HG02885 (cell line): ENCODE data around the gene TMEM121.

Experiments
- ATAC-seq: cut with Tn5 transposase; IDR thresholded peaks from one replicate; pipeline ENCODE4 v1.9.1; 2021; ENCODE audit warnings: mild to moderate bottlenecking; ENCODE audit not compliant: unreplicated experiment, poor library complexity

The TMEM121 gene

DNA sequence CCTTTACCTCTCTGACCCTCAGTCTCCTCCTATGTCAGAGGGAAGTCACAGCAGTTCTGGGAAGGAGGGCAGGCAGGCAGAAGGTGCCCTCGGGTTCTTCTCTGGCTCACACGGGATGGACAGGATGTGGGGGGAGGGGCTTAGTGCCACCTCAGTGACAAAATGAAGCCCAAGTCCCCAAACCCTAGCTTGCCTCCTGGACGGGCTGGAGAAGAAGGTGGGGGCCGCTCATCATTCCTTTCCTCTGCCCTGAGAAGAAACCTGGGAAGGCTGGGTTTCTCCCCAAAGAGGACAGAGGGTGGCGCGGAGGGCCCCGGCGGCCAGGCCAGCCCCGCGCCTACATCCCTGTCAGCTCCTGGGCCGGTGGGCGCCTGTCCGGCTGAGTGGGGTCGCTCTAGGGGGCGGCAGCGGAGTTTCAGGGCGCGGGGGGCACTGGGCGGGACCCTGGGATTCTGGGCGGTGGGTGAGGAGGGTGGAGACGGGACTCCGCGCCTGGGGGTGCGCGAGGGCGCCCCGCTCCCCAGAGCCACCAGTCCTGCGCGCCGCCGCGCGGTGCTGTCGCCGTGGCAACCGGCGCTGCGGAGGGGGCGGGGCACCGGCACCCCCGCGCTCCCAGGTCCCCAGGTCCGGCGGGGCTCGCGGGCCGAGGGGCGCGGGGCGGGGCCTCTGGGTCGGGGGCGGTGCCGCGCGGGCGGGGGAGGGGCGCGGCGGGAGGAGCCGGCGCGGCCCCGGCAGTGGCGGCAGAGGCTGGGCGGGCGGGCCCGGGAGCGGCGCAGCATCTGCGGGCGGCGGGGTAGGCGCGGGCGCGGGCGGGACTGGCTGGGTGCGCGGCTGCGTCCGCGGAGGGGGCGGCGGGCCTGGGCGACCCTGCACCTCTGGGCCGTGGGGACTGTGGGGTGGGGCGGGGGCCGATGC is at the start of gene TMEM121:
TSS of gene TMEM121 (plus strand) at position 723 of the 915 bp plus-strand sequence. CDS start 2,252 bp downstream, outside the sequence.
- ATAC-seq, result no peak

DNA sequence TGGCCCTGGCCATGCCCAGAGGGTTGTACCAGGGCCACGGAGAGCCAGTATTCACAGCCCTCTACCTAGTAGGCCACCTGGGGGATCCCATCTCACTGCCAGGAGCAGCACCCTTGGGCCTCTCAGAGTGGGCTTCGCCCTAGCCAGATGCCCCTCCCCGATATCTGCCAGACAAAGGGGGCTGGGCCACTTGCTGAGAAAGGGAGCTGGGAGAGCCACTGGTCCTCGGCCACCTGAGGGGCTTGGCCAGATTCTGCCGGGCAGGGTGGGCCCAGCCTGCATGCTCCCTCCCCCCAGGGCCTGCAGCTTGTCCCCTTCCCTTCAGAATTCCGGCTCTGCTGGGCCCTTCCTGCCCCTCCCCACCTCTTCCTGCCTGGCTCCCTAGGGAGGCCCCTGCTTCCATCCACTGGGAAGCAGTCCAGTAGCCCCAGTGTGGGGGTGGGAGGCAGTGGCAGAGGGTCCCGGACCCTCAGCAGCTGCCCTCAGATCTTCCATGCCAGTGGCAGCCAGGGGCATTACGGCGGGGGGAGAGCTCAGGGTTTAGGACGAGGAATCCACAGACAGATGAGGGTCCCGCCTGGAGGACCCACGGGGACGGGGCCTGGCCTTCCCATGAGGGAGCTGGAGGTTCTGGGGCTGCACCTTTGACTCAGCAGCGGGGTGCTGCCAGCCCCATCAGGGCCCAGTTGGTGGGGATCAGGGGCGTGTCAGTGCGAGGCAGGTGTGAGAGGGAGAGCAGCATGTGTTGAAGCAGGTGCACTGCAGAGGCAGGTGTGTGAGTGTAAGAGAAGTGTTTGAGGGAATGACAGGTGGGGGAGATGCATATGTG is 49.3 kb upstream of the TMEM121 start:
- ATAC-seq, result no peak

- ATAC-seq, result no peak
These were observed 48.6 kb upstream of the TMEM121 start for GRCh38 chr14:105477660-105478397.

DNA sequence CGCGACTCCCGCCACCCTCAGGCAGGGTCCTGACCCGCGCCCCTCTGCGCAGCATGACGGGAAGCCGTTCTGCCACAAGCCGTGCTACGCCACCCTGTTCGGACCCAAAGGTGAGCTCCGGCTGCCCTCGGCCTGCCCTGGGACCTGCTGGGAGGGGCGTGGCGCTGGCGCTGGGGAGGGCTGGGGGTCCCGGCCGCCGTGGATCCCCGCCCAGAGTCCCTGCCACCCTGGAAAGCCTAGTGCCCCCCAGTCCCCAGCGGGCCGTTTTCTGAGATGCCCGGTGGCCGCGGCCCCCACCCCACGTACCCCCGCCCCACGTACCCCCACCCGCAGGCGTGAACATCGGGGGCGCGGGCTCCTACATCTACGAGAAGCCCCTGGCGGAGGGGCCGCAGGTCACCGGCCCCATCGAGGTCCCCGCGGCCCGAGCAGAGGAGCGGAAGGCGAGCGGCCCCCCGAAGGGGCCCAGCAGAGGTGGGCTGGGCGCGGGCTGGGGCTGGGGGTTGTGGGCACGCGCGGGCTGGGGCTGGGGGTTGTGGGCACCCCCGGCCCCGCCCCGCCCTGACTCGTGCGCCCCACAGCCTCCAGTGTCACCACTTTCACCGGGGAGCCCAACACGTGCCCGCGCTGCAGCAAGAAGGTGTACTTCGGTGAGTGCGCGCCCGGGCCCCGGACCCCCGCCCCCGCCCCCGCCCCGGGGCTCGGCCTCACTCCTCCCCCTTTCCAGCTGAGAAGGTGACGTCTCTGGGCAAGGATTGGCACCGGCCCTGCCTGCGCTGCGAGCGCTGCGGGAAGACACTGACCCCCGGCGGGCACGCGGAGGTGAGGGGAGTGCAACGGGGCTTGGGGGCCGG is 47.8 kb upstream of the TMEM121 start:
- no peak for ATAC-seq

GRCh38 chr14:105479431-105480158 is 46.8 kb upstream of the TMEM121 start:
- ATAC-seq, result no peak

DNA sequence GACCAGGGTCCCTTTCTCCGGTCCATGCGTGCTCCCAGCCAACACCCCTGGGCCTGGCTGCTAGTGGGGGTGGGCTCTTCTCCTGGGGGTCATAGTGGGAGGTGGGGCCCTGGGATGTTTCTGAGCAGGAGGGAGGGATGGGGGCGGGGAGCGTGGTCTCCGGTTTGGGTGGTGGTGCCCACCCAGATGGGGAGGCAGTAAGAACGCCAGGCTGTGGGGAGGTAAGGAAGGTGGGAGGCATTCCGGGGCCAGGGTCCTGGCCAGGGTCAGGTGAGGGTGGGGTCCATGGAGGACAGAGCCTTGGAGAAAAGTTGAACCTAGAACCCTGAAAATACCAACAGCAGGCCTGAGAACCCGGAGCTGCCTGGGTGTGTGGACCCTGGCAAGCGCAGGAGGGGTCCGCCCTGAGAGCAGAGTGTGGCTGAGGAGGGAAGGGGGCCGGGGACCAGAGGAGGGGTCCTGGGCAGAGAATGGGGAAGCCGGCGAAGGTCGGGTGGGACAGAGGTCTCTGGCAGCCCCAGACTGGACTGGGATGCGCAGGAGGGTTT is 46.1 kb upstream of the TMEM121 start:
- no peak for ATAC-seq

DNA sequence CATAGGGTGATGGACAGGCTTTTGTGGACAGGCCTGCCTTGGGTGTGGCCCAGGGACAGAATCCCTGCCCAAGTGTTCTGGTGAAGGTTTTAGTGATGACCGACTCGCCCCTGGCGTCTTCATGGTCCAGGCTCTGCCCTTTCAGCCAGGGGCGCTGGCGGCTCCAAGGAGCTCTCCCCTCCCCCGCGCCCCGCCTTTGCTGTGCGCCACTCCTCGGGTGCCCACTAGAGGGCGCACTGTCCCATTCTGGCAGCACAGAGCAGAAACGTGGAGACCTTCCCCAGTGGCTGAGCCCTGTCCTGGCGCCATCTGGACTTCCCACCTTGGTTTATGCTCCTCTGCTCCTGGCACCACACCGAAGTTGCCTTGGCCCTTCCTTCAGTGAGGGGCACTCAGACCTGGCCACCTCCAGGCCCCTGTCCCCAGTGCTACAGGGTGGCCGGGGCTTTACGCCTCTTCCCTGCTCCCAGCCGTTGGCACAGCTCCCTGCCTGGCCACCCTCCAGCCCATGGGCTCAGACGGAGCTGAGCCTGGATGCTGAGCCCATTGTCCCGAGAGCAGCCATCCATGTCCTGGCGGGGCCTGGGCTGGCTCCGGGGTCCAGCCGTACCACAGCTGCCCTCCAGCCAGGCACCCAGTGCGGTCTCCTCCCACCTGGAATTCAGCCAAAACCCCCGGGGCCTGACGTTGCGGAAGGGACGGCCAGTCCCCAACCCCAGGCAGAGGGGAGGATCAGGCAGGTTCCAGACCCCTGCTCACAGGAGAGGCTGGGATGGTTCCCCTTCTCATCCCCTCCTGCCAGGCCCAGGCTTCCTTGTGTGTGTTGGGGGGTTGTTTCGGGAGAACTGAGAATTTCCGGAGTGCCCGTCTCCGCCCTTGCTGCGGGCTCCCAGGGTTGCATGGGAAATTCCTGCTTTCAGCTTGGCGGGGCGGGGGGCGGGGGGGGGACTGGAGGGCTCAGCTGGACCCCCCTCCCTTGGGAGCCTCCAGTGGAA is 45.3 kb upstream of the TMEM121 start:
- peak; percentile 65 for ATAC-seq

GRCh38 chr14:105481886-105482457 is 44.4 kb upstream of the TMEM121 start:
- peak; percentile 42 for ATAC-seq

DNA sequence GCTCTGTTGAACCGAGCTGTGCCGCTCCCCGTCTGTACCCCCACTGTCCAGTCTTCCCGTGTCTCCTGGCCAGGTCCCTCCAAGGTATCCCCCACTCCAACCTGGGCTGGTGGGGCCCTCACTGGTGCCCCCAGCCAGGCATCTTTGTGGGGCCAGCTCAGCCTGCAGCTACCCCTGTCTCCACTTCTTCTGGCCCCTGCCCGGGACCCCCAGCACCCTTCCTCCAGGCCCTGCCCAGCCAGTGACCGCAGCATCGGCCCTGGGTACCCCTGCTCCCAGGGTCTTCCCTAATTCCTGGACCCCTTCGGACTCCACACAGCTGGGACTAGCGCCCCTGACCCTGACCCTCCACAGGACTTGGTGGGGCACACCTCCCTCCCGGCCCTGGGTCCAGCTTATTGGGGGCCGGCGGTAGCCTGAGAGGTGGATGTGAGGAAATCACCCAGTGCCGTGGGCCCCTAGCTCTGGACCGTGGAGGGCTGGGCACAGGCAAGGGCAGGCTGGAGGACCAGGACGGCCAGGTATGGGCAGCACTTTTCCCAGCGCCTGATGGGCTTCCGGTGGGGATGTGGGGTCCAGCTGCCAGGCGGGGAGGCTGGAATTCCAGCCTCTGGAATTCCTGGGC is 43.8 kb upstream of the TMEM121 start:
- ATAC-seq, result no peak

- no peak for ATAC-seq
These were observed 42.9 kb upstream of the TMEM121 start for GRCh38 chr14:105483300-105484068.

DNA sequence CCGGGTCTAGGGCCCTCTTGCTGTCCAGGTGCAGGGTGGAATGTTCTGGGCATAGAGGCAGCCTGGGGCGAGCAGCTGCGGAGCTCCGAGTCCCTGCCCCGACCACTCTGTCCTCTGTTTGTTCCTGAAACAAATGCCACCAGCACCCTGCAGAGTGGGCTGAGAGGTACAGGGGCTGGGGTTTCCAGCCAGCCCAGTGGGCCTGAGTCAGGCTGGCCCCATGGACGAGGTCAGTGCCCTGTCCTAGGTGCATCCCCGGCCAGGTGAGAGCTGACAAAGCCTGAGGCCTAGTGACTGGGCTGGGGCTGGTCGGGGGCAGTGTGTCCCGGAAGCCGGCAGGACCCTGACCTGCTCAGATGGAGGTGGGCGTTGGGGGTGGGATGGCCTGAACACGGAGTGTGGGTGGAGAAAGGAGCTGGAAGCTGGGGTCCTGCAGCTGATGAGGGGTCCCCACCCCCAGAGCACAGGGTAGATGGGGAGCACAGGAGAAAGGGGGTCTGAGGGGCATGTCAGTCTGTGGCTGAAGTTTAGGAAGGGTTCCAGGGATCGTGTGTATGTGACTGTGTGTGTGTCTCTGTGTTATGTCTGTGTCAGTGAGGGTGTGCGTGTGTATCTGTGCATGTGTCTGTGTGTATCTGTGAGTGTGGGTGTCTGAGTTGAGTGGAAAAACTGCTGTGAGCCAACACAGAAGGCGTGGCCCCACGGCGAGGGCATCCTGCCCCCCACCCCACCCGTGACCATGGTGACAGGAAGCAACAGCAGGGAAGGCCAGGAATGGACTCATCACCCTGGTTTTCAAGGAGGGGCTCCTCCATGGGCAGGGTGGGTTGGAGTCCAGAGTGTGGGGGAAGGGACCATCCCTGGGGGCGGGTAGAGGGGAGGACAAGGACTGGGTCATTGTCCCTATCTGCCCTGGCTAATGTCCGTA is 42.0 kb upstream of the TMEM121 start:
- ATAC-seq, result no peak

- ATAC-seq, result no peak
These were observed 41.4 kb upstream of the TMEM121 start for GRCh38 chr14:105484997-105485393.

DNA sequence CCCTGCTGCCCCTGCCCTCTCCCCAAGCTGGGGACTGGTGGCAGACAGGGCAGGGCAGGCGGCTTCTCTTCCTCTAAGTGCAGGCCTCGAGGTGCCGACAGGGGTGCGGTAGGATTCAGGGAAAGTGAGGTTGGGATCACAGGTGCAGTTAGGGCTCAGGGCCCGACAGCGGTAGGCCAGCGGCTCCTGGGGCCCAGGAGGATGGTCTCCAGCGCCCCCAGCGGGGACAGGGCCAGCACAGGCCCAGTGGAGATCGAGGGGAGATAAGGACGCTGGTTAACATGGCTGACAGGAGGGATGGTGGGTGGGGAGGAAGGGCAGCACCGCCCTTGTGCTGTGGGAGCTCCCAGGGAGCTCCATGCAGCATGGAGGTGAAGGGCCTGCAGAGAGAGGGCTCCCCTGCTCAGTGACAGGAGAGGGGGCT is 40.6 kb upstream of the TMEM121 start:
- ATAC-seq, result no peak

DNA sequence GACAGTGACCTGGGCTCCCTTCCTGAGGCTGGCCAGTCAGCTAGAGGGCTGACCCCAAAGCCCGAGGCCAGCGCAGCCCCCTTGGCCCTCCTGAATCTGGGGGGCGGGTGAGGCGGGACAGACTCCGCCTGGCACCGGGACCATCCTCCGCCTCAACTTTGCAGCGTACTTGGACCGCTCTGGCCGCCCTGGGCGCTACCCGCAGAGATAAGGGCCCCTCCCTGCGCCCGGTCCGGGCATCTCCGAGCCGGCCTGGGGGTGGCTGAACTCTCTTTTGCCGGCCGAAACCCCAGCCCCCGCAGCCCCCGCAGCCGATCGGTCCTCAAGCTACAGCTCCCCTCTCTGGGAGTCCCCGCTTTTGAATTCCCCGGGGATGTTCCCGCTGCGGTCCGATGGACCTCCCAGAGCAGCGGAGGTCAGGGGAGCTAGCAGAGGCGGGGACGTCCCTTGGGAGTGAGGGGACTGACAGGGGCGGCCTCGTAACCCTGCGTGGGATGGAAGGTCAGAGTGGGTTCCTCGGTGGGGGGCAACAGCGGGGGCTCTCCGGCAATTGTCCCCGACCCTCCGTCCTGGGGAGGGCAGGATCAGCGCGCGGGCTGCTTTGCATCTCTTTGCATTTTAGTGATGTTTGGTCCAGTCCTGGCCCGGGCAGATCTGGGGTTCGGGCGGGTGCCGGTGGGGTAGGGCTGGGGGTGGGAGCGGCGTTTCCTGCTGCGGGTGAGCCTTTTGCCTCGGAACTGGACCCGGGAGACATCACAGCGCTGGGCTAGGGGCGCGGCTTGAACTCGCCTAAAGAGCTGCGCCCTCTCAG is 40.0 kb upstream of the TMEM121 start, which contains the start of gene CRIP1:
TSS of gene CRIP1 (plus strand) at position 724 of the 811 bp plus-strand sequence. CDS start 374 bp downstream, outside the sequence.
- ATAC-seq, result no peak
